GM12878 (cell line): ENCODE results near the gene FDX1. TPM values are rescaled to one million over a fixed set of nuclear protein-coding genes. Genes with fewer than 3 reads are reported as not detected.
A peak's percentile ranks its signal among the peaks of the same experiment; 100 is the strongest.

Experiments used
- ATAC-seq: fragments of 200-7000 bp; cut with Tn5 transposase; 3 replicates; pipeline ENCODE4 v1.9.1; 2020; ENCODE audit warnings: mild to moderate bottlenecking, moderate library complexity
- BruUV-seq: library from RNA; stranded (reverse); fragments of 400-500 nt; replicated peaks from 2 replicates; lab custom pipeline; 2021; lab: Mats Ljungman, UMichigan
- CTCF ChIA-PET: fragments of 300-600 bp; sonication (Branson Sonifier 250); formaldehyde crosslinking; extraction: SDS; loops from one replicate; lab custom pipeline; 2021; ENCODE audit warnings: inconsistent platforms; lab: Yijun Ruan, JAX
- POLR2A ChIA-PET: fragments of 350-600 bp; formaldehyde crosslinking; extraction: SDS; loops from one replicate; lab custom pipeline; 2021; ENCODE audit warnings: inconsistent platforms; lab: Charles Lee
- RAD21 ChIA-PET: fragments of 300-600 bp; sonication (Branson Sonifier 250); formaldehyde crosslinking; loops from one replicate; lab custom pipeline; 2023; ENCODE audit warnings: antibody characterized with exemption; ENCODE audit not compliant: unreplicated experiment; lab: Charles Lee
- SMC1A ChIA-PET: fragments of 300-600 bp; sonication (Branson Sonifier 250); formaldehyde crosslinking; loops from one replicate; lab custom pipeline; 2023; ENCODE audit not compliant: unreplicated experiment, uncharacterized antibody; lab: Charles Lee
- DNase-seq: peaks from one replicate; pipeline ENCODE4 v3.0.0-alpha.2; 2011; ENCODE audit warnings: low read depth, low spot score
- FAIRE-seq: peaks from 3 replicates; lab custom pipeline; 2011; peaks lifted over from hg19 to GRCh38; lab: Jason Lieb, UNC
- H2AFZ ChIP-seq: 2 replicates; pipeline ENCODE4 v1.6.0; 2011; ENCODE audit warnings: low read depth, low read length, control low read depth; ENCODE audit not compliant: control insufficient read depth
- H3K27ac ChIP-seq: 2 replicates; pipeline ENCODE4 v1.5.1; 2011; ENCODE audit warnings: control low read depth; ENCODE audit not compliant: control insufficient read depth, insufficient read depth
- H3K27me3 ChIP-seq, 2 experiments: replicated peaks in 1 of 2; 2 replicates each; pipeline versions ENCODE4 v1.6.0 to v1.6.1; 2011; ENCODE audit warnings: low read length in 1 of 2; ENCODE audit not compliant: control insufficient read depth in 2 of 2, insufficient read depth in 2 of 2
- H3K36me3 ChIP-seq, 2 experiments: 2 replicates each; pipeline ENCODE4 v1.5.1; 2011; ENCODE audit warnings: low read length in 1 of 2; ENCODE audit not compliant: control insufficient read depth in 2 of 2, insufficient read depth in 2 of 2
- H3K4me1 ChIP-seq: 2 replicates; pipeline ENCODE4 v1.6.1; 2011; ENCODE audit warnings: mild to moderate bottlenecking, low read length, moderate library complexity, mixed read lengths; ENCODE audit not compliant: control insufficient read depth, insufficient read depth
- H3K4me2 ChIP-seq: 2 replicates; pipeline ENCODE4 v1.6.0; 2011; ENCODE audit warnings: control low read depth; ENCODE audit not compliant: control insufficient read depth, insufficient read depth
- H3K4me3 ChIP-seq: fragments of 200-600 bp; sonication (generic); 2 replicates; pipeline ENCODE4 v1.5.1; 2016
- H3K79me2 ChIP-seq: 2 replicates; pipeline ENCODE4 v1.6.0; 2011; ENCODE audit warnings: low read length; ENCODE audit not compliant: control insufficient read depth, insufficient read depth
- H3K9ac ChIP-seq: 2 replicates; pipeline ENCODE4 v1.8.0; 2011; ENCODE audit warnings: low read length, control low read depth, mixed read lengths; ENCODE audit not compliant: control insufficient read depth, insufficient read depth
- H3K9me3 ChIP-seq: replicated peaks from 3 replicates; pipeline ENCODE4 v1.5.1; 2011; ENCODE audit warnings: mild to moderate bottlenecking, low read length; ENCODE audit not compliant: control insufficient read depth, insufficient read depth
- H4K20me1 ChIP-seq: 2 replicates; pipeline ENCODE4 v1.6.0; 2011; ENCODE audit not compliant: control insufficient read depth, insufficient read depth
- CEBPZ ChIP-seq: fragments of 150-350 bp; IDR thresholded peaks from 2 replicates; pipeline ENCODE4 v1.6.1; 2016; ENCODE audit warnings: low read depth, low read length
- CTCF ChIP-seq, 3 experiments: IDR thresholded peaks in 2 of 3; conservative IDR thresholded peaks in 1 of 3; 2 replicates each; pipeline ENCODE4 v1.5.1; 2011; ENCODE audit warnings: low read depth in 3 of 3, low read length in 3 of 3, mild to moderate bottlenecking in 3 of 3, control low read depth in 2 of 3, moderate library complexity in 2 of 3, inconsistent platforms in 1 of 3, mixed read lengths in 1 of 3; ENCODE audit not compliant: control insufficient read depth in 2 of 3, insufficient read depth in 1 of 3; ENCODE audit errors: extremely low read depth in 1 of 3
- RAD21 ChIP-seq: IDR thresholded peaks from 2 replicates; pipeline ENCODE4 v1.6.1; 2011; ENCODE audit warnings: mild to moderate bottlenecking, low read depth, low read length, moderate library complexity; ENCODE audit not compliant: insufficient read depth
- SMC3 ChIP-seq: IDR thresholded peaks from 2 replicates; pipeline ENCODE4 v1.6.1; 2011; ENCODE audit warnings: low read length, improper control_type of control experiment, borderline replicate concordance
- WGBS: methylation state at CpG from one replicate; pipeline ENCODE4 v1.1.6; 2016; ENCODE audit warnings: low lambda C conversion rate; ENCODE audit not compliant: insufficient replicate concordance, insufficient coverage; ENCODE audit errors: missing lambda C conversion rate; 5-methylcytosine and 5-hydroxymethylcytosine counted together
- in situ Hi-C: fragments of 300-500 bp; cut with MboI; formaldehyde crosslinking; loops from 9 replicates; pipeline ENCODE4 v1.14.3; 2018; ENCODE audit warnings: mixed read lengths
- intact Hi-C: fragments of 100-400 bp; cut with micrococcal nuclease; formaldehyde crosslinking; loops from one replicate; pipeline ENCODE4 v1.14.2; 2022; ENCODE audit not compliant: unreplicated experiment
- polyA plus RNA-seq, 11 experiments: library from polyadenylated mRNA; depleted of rRNA in 4 of 11; unstranded in 6 of 11; stranded (reverse) in 5 of 11; fragments of >200 nt; fragmentation: Nextera tagmentation in 4 of 11; fragmentation: Illumina TruSeq in 1 of 11; extraction: Ambion mirVana in 4 of 11; extraction: Trizol in 1 of 11; gene quantifications; 1 replicate in 1 of 11; 2 replicates in 10 of 11; pipeline versions ENCODE4 v1.2.1 to v1.2.3, GENCODE V29; 2011 to 2016; ENCODE audit warnings: inconsistent platforms in 2 of 11, missing spikeins in 2 of 11, low read depth in 1 of 11
- total RNA-seq, 4 experiments: library from RNA; depleted of rRNA in 3 of 4; stranded (reverse); fragments of >200 nt in 3 of 4; fragmentation: Illumina TruSeq in 1 of 4; extraction: Trizol in 1 of 4; gene quantifications; 2 replicates each; pipeline versions ENCODE4 v1.2.1 to v1.2.3, GENCODE V29; 2013 to 2021

FDX1 gene
- total and polyA plus RNA-seq, 10 of the 15 experiments (the other 5 are each of a cell fraction or from before 2014, with no cell fraction given): 3.9 to 20.3 (median 8.1) TPM

GRCh38 chr11:110433393-110434333 lies 3.9 kb downstream of the FDX1 start:
- peaks cover 3% of the 10 kb centered on the region for H4K20me1 ChIP-seq
- no peak for FAIRE-seq
- H3K4me1 ChIP-seq: peaks cover 21% of the 10 kb centered on the region
- no peak overlapping the region for H2AFZ ChIP-seq
- no TSS peak for BruUV-seq
- TF ChIP-seq CTCF (IDR thresholded peaks at IDR 0.05 in 2 of 3, conservative IDR thresholded peaks at IDR 0.05 in 1 of 3; ENCODE audit: control insufficient read depth in 2 of 3, extremely low read depth in 1 of 3, insufficient read depth in 1 of 3, low read depth in 3 of 3, low read length in 3 of 3): peak; percentile 27 to 50 (median 48); a peak in 3 of 6 replicates
- TF ChIP-seq SMC3: peak; percentile 40; the same call in 1 of the 2 replicates
- TF ChIP-seq CEBPZ: no peak
- TF ChIP-seq RAD21: peak; percentile 50
- TF ChIP-seq, all 136 proteins: peak for 3
- RAD21 ChIA-PET: interaction anchor here (0.6 to 3.5 kb wide), 18 partner anchors 12 to 1013 kb away, joined by 3 to 42 read pairs (median 5); no protein-coding TSS in a partner anchor
- Histone ChIP-seq H3K4me2 (no peak overlapping the region), H3K36me3 (no peaks in the 10 kb centered on the region), H3K4me3 (no peak overlapping the region), H3K27me3 (no peaks in the 10 kb centered on the region), H3K9me3 (no peaks in the 10 kb centered on the region), H3K79me2 (peaks cover 32% of the 10 kb centered on the region), H3K27ac (no peak overlapping the region), H3K9ac (no peak overlapping the region)
- intact Hi-C loops (loop anchor here (1.0 to 10.0 kb wide), 5 partner anchors 139 to 991 kb away; partner anchors contain the start of genes RDX and ZC3H12C), in situ Hi-C loops (loop anchor here (5.0 kb wide), 1 partner anchor 231 kb away; no protein-coding TSS in a partner anchor)
- 57% methylated on average over 5 of the region's 5 CpGs for WGBS
- no peak for DNase-seq
- CTCF ChIA-PET: interaction anchor here (0.6 to 8.8 kb wide), 42 partner anchors 8 to 796 kb away, joined by 3 to 178 read pairs (median 4); no protein-coding TSS in a partner anchor
- POLR2A ChIA-PET: interaction anchor here (0.6 to 1.0 kb wide), 3 partner anchors 13 to 276 kb away, joined by 4 to 9 read pairs (median 4); no protein-coding TSS in a partner anchor
- SMC1A ChIA-PET: interaction anchor here (0.6 to 7.2 kb wide), 25 partner anchors 8 to 806 kb away, joined by 3 to 113 read pairs (median 4); no protein-coding TSS in a partner anchor
- ATAC-seq: no peak
